ENCODE data around the gene CNGA2.

The CNGA2 gene

DNA sequence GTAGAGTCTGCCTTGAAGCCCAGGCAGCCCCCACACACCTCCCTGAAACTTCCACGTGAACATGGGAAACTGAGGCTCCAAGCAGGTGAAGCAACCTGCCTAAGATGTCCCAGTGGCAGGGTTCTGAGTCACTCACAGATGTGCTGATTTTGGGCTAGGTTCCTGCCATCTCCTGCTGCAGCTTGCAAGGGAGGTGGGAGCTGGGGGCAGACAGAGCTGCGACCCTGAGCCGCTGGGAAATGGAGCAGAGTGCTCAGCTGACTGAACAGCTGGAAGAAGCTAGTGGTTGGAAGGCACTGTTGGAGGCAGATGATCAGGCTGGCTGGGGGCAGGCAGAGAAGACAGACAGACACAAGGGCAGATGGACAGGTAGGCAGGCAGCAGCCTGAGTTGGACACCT lies 22.3 kb upstream of the CNGA2 start:
- DNase-seq: no peak

GRCh38 chrX:151713849-151714248 lies 20.7 kb upstream of the CNGA2 start:
- DNase-seq: peak; percentile 2

DNA sequence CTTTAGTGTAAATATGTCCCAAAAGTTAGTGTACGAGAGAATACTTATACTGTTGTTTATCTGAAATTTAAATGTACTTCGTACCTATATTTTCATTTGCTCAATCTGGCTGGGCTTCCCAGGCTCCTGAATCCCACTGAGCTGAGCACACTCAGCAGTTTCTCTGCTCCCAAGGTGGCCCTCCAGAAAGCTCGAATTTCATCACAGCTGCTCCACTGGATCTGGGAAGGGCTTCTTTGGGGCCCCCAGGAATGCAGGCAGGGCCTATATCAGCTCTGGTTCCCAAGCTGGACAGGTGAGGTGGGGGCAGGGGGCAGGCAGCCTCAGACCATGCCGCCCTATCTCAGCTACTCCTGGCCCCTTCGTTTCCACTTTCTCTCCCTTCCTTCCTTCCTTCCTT lies 20.2 kb upstream of the CNGA2 start:
- DNase-seq: no peak

DNA sequence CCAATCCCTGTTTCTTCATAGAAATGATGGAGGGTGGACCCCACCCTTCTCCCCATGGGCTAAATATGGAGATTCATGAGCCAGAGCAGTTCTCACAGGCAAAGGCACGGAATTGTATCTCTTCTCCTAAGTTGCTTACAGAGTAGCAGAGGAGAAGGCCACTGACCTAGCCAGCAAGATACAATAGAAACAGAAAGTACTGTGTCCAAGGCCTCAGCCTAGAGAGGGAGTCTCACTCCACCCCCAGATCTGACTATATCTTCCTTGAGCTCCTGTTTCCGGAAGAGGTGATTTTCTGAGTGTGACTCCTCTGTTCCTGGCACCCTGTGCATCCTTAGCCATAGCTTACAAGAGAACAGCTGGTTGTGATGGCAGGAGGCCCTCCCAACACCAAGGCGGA lies 18.8 kb upstream of the CNGA2 start, which contains the start of gene FATE1:
TSS of gene FATE1 (plus strand) at position 284 of the 400 bp plus-strand sequence. CDS start at position 369, 85 bp downstream.
- DNase-seq: no peak

- DNase-seq: no peak
Observed at GRCh38 chrX:151722241-151722846, 12.2 kb upstream of the CNGA2 start.

GRCh38 chrX:151723156-151723760 lies 11.3 kb upstream of the CNGA2 start:
- no peak for DNase-seq

- no peak for DNase-seq
Observed at GRCh38 chrX:151724563-151725337, 9.8 kb upstream of the CNGA2 start.

- DNase-seq: peak; percentile 4
Observed at GRCh38 chrX:151725338-151725614, 9.3 kb upstream of the CNGA2 start.

DNA sequence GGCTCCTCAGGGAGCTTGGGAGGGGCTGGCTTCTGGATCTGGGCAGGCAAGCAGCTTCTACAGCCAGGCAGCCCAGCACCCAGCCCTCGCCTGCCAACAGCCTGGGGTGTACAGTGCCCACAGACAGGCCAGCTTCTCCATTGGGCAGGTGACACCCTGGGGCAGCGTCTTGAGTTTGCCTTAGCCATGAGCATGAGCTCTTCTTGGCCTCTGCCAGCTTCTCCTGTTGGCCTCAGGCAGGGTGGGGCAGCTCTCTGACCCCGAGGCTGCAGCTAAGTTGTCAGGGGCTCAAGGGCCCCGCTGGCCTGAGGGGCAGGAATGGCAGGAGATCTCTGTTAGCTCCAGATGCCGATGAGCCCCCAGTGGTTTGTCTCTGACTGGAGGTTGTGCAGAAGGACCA lies 7.8 kb upstream of the CNGA2 start:
- no peak for DNase-seq

DNA sequence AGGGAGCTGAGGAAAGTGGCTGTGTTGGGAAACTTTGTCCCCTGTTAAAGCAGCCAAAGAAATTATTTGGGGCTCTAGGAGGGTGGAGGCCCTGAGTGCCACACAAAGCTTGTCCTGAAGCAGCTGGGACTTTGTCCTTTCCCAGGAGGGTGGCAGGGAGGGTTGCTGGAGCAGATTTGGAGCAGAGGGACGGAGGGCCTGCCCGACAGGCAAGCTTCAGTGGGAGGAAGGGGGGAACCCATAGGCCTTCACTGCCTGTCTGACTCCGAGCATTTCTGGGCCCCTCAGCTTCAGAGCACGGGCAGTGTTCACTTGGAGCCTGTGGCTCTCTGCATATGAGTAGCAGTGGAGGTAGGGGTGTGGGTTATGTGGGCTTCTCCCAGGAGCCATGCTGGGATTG lies 7.2 kb upstream of the CNGA2 start:
- no peak for DNase-seq

- no peak for DNase-seq
Observed at GRCh38 chrX:151729056-151729725, 5.4 kb upstream of the CNGA2 start.

DNA sequence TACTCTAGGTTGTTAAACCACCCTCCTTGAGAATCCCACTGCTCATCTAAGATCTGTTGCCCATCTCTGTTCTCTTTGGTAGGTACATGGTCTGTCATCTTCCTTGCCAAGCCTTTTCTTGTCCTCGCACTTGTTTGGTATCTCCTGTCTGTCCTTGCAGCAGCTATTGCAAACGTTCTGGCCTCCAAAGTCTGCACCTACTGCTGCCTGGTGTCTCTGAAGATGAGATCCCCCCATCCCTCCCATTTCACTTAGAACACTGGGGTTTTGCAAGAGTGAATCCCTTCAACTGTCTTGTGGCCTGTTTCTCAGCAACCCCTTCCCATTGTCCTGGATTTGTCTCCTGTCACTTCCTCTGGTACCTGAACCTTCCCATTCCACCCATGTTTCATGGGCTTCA lies 673 bp downstream of the CNGA2 start:
- DNase-seq: no peak

DNA sequence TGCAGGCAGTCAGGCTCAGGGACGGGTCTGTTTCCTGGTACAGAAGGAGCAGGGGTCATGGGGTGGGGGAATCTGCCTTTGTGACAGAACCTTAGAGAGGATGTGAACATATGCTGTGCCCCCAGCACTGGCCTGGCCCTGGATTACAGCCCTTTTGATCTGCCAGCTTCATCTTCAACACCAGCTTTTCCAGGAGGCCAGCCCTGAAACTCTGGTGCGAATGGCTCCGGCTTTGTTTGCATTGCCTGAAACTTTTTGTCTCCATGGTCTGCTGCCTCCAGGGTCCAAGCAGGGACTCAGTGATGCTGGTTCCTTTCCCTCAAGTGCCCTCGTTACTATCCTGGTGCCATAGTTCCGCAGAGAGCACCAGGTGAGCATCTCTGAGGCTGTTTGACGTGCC lies 2.1 kb downstream of the CNGA2 start:
- DNase-seq: no peak

DNA sequence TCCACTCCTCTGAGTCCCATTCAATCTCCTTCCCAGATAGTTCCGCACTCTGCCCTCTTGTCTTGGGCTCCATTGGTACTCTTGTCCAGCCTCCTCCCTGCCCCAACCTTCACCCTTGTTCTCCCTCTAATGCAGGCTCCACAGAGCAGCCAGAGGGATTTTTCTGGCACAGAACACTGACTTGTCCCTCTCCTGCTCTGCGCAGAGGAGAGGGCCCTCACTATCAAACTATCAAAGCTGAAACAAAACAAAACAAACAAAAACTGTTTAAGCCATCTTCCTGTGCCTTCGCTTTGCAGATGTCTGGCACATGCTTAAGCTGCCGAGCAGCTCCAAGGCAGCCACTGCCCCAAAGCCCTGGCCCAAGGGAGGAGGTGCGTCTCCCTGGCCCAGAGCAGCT lies 2.9 kb downstream of the CNGA2 start:
- DNase-seq: no peak

DNA sequence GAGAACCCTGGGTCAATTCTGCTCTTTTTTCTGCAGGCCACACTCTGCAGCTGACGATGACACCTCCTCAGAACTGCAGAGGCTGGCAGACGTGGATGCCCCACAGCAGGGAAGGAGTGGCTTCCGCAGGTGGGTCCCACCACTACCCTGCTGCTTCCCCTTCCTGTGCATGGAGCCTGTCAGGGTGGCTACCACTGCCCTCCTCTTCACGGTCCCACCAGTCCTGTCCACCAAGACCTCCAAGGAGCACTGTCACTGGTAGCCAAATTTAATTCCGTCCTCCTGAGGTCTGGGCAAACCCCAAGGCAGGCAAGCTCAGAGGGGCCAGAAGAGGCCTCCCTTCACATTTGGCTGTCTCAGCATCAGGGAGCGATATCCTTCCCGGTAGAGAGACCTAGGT lies 4.2 kb downstream of the CNGA2 start:
- DNase-seq: no peak

DNA sequence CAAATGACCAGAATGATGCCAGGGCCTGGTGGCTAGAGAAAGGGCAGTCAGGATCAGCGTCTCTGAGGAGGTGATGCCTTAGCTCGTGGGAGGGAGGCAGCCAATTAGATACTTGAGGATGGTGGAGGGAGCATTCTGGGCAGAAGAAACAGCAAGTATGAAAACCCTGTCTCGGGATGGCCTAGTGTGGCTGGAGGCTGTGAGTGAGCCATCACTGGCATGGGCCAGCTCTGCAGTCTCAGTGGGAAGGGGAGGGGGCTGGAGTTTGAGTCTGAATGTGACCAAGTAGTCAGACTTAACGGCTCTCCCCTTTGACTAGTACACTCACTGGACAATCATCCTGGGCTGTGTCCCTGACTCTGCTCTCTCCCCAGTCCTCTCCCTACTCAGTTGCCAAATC lies 7.1 kb downstream of the CNGA2 start:
- no peak for DNase-seq

DNA sequence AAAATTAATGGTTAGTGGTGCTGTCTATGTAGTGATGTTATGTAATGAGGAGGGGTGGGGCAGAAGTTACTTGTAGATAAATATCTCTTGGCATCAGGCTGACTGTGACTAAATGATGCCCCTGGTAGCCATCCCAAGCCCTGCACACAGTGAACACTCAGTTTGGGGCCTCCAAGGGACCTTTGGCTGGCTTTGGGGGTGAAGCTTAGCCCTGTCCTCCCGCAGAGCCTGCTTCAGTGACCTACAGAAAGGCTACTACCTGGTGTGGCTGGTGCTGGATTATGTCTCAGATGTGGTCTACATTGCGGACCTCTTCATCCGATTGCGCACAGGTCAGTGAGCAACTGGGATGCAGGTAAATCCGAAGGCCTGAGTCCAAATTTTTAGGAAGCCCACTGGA lies 7.8 kb downstream of the CNGA2 start:
- no peak for DNase-seq

DNA sequence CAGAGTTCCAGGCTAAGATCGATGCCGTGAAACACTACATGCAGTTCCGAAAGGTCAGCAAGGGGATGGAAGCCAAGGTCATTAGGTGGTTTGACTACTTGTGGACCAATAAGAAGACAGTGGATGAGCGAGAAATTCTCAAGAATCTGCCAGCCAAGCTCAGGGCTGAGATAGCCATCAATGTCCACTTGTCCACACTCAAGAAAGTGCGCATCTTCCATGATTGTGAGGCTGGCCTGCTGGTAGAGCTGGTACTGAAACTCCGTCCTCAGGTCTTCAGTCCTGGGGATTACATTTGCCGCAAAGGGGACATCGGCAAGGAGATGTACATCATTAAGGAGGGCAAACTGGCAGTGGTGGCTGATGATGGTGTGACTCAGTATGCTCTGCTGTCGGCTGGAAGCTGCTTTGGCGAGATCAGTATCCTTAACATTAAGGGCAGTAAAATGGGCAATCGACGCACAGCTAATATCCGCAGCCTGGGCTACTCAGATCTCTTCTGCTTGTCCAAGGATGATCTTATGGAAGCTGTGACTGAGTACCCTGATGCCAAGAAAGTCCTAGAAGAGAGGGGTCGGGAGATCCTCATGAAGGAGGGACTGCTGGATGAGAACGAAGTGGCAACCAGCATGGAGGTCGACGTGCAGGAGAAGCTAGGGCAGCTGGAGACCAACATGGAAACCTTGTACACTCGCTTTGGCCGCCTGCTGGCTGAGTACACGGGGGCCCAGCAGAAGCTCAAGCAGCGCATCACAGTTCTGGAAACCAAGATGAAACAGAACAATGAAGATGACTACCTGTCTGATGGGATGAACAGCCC lies 9.3 kb downstream of the CNGA2 start:
- DNase-seq: no peak

DNA sequence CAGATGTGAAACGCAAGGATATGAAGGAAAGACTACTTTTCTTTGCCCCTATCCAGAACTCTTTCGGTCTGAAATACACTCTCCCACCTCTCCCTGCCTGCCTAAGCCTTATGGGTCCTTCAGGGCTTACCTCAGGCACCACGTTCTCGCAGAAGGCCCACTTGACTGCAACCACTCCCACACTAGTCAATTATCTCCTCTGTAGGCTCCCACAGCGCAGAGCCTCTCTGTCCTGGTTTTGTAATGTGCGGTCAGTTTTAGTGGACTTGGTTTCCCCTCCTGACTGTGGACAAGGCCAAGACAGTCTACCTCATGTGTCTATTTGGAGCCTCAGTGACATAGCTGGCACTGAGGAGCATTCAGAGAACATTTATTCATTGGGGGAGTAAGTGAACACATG lies 11.1 kb downstream of the CNGA2 start:
- DNase-seq: no peak

- DNase-seq: no peak
Observed at GRCh38 chrX:151746502-151746901, 12.0 kb downstream of the CNGA2 start.

DNA sequence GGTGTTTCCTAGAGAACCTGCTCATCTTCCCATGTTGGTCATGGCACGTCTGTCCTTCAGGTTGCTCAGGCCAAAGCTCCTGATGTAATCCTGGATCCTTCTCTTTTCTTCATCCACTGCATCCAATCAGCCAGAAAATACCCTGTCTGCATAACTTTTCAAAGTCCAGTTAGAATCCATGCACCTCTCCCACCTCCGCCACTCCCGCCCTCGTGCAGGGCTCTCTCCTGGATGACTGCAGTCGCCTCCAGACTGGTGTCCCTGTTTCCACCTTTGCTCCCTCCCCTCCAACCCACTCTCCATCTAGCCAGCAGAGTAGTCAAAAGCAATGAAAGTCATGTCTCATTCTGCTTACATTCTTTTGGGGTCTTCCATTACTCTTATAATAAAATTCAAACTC lies 16.0 kb downstream of the CNGA2 start:
- no peak for DNase-seq

DNA sequence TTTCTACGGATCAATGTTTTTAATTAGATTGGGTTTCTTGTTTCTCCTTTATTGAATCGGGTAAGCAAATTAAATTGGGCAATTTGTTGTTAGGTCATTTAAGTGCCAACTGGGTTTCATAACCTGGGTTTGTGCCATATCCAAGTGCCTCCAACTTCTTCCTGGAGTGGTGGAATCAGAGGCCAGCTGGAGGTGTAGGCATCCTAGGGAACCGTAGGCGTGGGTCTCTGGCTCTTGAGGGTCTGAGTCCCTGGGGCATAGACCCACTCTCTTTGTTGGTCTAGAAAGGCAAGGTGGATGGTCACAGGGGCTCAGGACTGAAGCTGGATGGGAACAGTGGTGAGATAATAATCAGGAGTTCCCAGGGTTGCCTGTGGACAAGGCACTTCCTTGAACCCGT lies 18.3 kb downstream of the CNGA2 start:
- DNase-seq: no peak
